K562 (cell line): ENCODE data around the gene ADAMTS14. TPM values are rescaled to one million over a fixed set of nuclear protein-coding genes. Genes with fewer than 3 reads are reported as not detected.

ENCODE experiments used
- ARNT ChIP-seq, 2 experiments: fragments of 450-650 bp; IDR thresholded peaks; 2 replicates each; pipeline ENCODE4 v1.6.1; 2016; ENCODE audit warnings: mild to moderate bottlenecking in 1 of 2
- CBFA2T2 ChIP-seq: fragments of 450-650 bp; conservative IDR thresholded peaks from 2 replicates; pipeline ENCODE4 v1.6.1; 2017; ENCODE audit warnings: mild to moderate bottlenecking
- CBX2 ChIP-seq: fragments of 200-600 bp; sonication (generic); IDR thresholded peaks from one replicate; pipeline ENCODE4 v1.6.1; 2012; ENCODE audit warnings: mild to moderate bottlenecking, low read length, inconsistent platforms; ENCODE audit not compliant: insufficient read depth, poor library complexity, severe bottlenecking
- CREB3 ChIP-seq: fragments of 450-650 bp; conservative IDR thresholded peaks from 2 replicates; pipeline ENCODE4 v1.6.1; 2016; ENCODE audit warnings: missing genetic modification characterization, low read depth, mild to moderate bottlenecking, missing compliant biosample characterization, moderate library complexity
- CTBP1 ChIP-seq: fragments of 450-650 bp; IDR thresholded peaks from 2 replicates; pipeline ENCODE4 v1.6.1; 2016; ENCODE audit warnings: borderline replicate concordance
- DMBX1 ChIP-seq: fragments of 250-450 bp; sonication (Bioruptor Pico); IDR thresholded peaks from 2 replicates; pipeline ENCODE4 v1.8.0; 2022; ENCODE audit warnings: inconsistent platforms, mild to moderate bottlenecking, moderate library complexity, borderline replicate concordance
- DPF2 ChIP-seq: fragments of 450-650 bp; IDR thresholded peaks from 2 replicates; pipeline ENCODE4 v1.6.1; 2016
- ETS1 ChIP-seq: conservative IDR thresholded peaks from 2 replicates; pipeline ENCODE4 v1.6.1; 2011; ENCODE audit warnings: low read depth, mild to moderate bottlenecking, low read length; ENCODE audit not compliant: control insufficient read depth
- GATAD2A ChIP-seq: fragments of 450-650 bp; IDR thresholded peaks from 2 replicates; pipeline ENCODE4 v1.6.1; 2017
- GMEB1 ChIP-seq: fragments of 250-450 bp; sonication (Bioruptor Pico); IDR thresholded peaks from 2 replicates; pipeline ENCODE4 v1.4.0; 2020; ENCODE audit warnings: mild to moderate bottlenecking
- HDAC6 ChIP-seq: IDR thresholded peaks from 2 replicates; pipeline ENCODE4 v1.6.1; 2012; ENCODE audit warnings: low read depth, mild to moderate bottlenecking, control low read depth, inconsistent platforms, low read length, moderate library complexity
- KAT2B ChIP-seq: IDR thresholded peaks from one replicate; pipeline ENCODE4 v1.6.1; 2012; ENCODE audit warnings: low read depth, mild to moderate bottlenecking, control low read depth, inconsistent platforms, low read length, moderate library complexity
- KAT7 ChIP-seq: sonication (generic); formaldehyde crosslinking; IDR thresholded peaks from 2 replicates; pipeline ENCODE4 v1.8.0; 2022; ENCODE audit warnings: missing genetic modification reagents, mild to moderate bottlenecking, borderline replicate concordance
- NFIC ChIP-seq: fragments of 450-650 bp; IDR thresholded peaks from 2 replicates; pipeline ENCODE4 v1.6.1; 2017; ENCODE audit warnings: mild to moderate bottlenecking, inconsistent platforms
- NR4A1 ChIP-seq, 2 experiments: fragments of 250-450 bp in 1 of 2; fragments of 450-650 bp in 1 of 2; sonication (Bioruptor Pico) in 1 of 2; IDR thresholded peaks; 2 replicates each; pipeline versions ENCODE4 v1.4.0 to v1.6.1; 2016 to 2020; ENCODE audit warnings: mild to moderate bottlenecking in 2 of 2, missing compliant biosample characterization in 1 of 2, missing genetic modification characterization in 1 of 2, moderate library complexity in 1 of 2
- PHB ChIP-seq: fragments of 250-450 bp; sonication (Bioruptor Pico); IDR thresholded peaks from 2 replicates; pipeline ENCODE4 v1.5.0; 2021
- PPARD ChIP-seq: fragments of 250-450 bp; sonication (Bioruptor Pico); IDR thresholded peaks from 2 replicates; pipeline ENCODE4 v1.8.0; 2022; ENCODE audit warnings: inconsistent platforms, mild to moderate bottlenecking, moderate library complexity
- SLC30A9 ChIP-seq: fragments of 250-450 bp; sonication (Bioruptor Pico); IDR thresholded peaks from 2 replicates; pipeline ENCODE4 v1.8.0; 2022; ENCODE audit warnings: mild to moderate bottlenecking, moderate library complexity
- SMARCA4 ChIP-seq: fragments of 450-650 bp; IDR thresholded peaks from 2 replicates; pipeline ENCODE4 v1.6.1; 2016
- TCF7 ChIP-seq: sonication (generic); IDR thresholded peaks from 2 replicates; pipeline ENCODE4 v1.6.1; 2016; ENCODE audit warnings: antibody characterized with exemption, borderline replicate concordance
- TCFL5 ChIP-seq: fragments of 250-450 bp; sonication (Bioruptor Pico); conservative IDR thresholded peaks from 2 replicates; pipeline ENCODE4 v1.6.1; 2021; ENCODE audit warnings: mild to moderate bottlenecking, moderate library complexity, matching md5 sums
- ZNF165 ChIP-seq: fragments of 250-450 bp; sonication (Bioruptor Pico); IDR thresholded peaks from 2 replicates; pipeline ENCODE4 v1.4.0; 2020; ENCODE audit warnings: borderline replicate concordance
- ZNF175 ChIP-seq: fragments of 200-800 bp; sonication (Bioruptor generic); IDR thresholded peaks from 2 replicates; pipeline ENCODE4 v1.6.1; 2016; ENCODE audit warnings: low read depth, mild to moderate bottlenecking, missing genetic modification characterization, missing compliant biosample characterization
- ZNF212 ChIP-seq: fragments of 450-650 bp; formaldehyde crosslinking; IDR thresholded peaks from 2 replicates; pipeline ENCODE4 v1.4.0; 2020; ENCODE audit warnings: mild to moderate bottlenecking
- ZNF253 ChIP-seq: fragments of 250-450 bp; sonication (Bioruptor Pico); conservative IDR thresholded peaks from 2 replicates; pipeline ENCODE4 v1.6.1; 2021; ENCODE audit warnings: mild to moderate bottlenecking
- ZNF282 ChIP-seq: sonication (generic); formaldehyde crosslinking; IDR thresholded peaks from 2 replicates; pipeline ENCODE4 v1.8.1; 2023; ENCODE audit warnings: missing genetic modification reagents
- ZNF444 ChIP-seq: fragments of 250-450 bp; sonication (Bioruptor Pico); IDR thresholded peaks from 2 replicates; pipeline ENCODE4 v1.4.0; 2020; ENCODE audit warnings: mild to moderate bottlenecking, moderate library complexity
- ZNF584 ChIP-seq: fragments of 200-800 bp; sonication (Bioruptor generic); IDR thresholded peaks from 2 replicates; pipeline ENCODE4 v1.6.1; 2016; ENCODE audit warnings: low read depth, mild to moderate bottlenecking, missing genetic modification characterization, missing compliant biosample characterization
- polyA plus RNA-seq, 8 experiments: library from polyadenylated mRNA; depleted of rRNA in 4 of 8; stranded (reverse) in 5 of 8; unstranded in 3 of 8; fragments of >200 nt; fragmentation: Nextera tagmentation in 2 of 8; fragmentation: Illumina TruSeq in 1 of 8; extraction: Ambion mirVana in 2 of 8; extraction: Trizol in 1 of 8; gene quantifications; 2 replicates each; pipeline versions ENCODE4 v1.2.1 to v1.2.3, GENCODE V29; 2011 to 2014; ENCODE audit warnings: inconsistent platforms in 1 of 8, missing spikeins in 1 of 8
- total RNA-seq, 7 experiments: library from RNA; depleted of rRNA in 6 of 7; stranded (reverse); fragments of >200 nt in 6 of 7; fragmentation: Illumina TruSeq in 2 of 7; extraction: Trizol in 2 of 7; gene quantifications; 2 replicates each; pipeline versions ENCODE4 v1.2.1 to v1.2.3, GENCODE V29; 2011 to 2021; ENCODE audit warnings: low replicate concordance in 1 of 7

Gene ADAMTS14
- total and polyA plus RNA-seq, 9 of the 15 experiments (the other 6 are each of a cell fraction or from before 2014, with no cell fraction given) = 0.04 to 37.4 (median 15.9) TPM

- TF ChIP-seq NR4A1 (CRISPR knock-in tag; IDR thresholded peaks at IDR 0.05) = no peak
- TF ChIP-seq NR4A1 (tag; IDR thresholded peaks at IDR 0.05) = peak; percentile 46; the same call in 1 of the 2 replicates
- no peak for TF ChIP-seq ZNF253 (CRISPR knock-in tag)
- no peak for TF ChIP-seq ZNF282
- TF ChIP-seq DPF2 = peak; percentile 81
- peak; percentile 68; the same call in 1 of the 2 replicates for TF ChIP-seq GATAD2A
- 0 out of 2 replicates have a peak, but pooled peaks have one; percentile 6 for TF ChIP-seq KAT7 (CRISPR knock-in tag)
- TF ChIP-seq ETS1 = no peak
- TF ChIP-seq CTBP1 = peak; percentile 19; the same call in 1 of the 2 replicates
- no peak for TF ChIP-seq KAT2B
- no peak for TF ChIP-seq NFIC
- no peak for TF ChIP-seq PPARD (CRISPR knock-in tag)
- peak; percentile 34; the same call in 1 of the 2 replicates for TF ChIP-seq TCFL5 (CRISPR knock-in tag)
- TF ChIP-seq SLC30A9 (CRISPR knock-in tag) = no peak
- TF ChIP-seq ZNF212 (CRISPR knock-in tag) = 0 out of 2 replicates have a peak, but pooled peaks have one; percentile 13
- no peak for TF ChIP-seq TCF7
- TF ChIP-seq DMBX1 = peak; percentile 48; the same call in 1 of the 2 replicates
- TF ChIP-seq ZNF165 (CRISPR knock-in tag) = 0 out of 2 replicates have a peak, but pooled peaks have one; percentile 47
- no peak for TF ChIP-seq PHB (CRISPR knock-in tag)
- TF ChIP-seq ZNF175 (CRISPR knock-in tag) = peak; percentile 30; the same call in 1 of the 2 replicates
- no peak for TF ChIP-seq ZNF584 (CRISPR knock-in tag)
- TF ChIP-seq CBFA2T2 = peak; percentile 58
- TF ChIP-seq CBX2 = no peak
- 0 out of 2 replicates have a peak, but pooled peaks have one; percentile 7 for TF ChIP-seq GMEB1 (CRISPR knock-in tag)
- no peak for TF ChIP-seq HDAC6
- TF ChIP-seq ZNF444 (CRISPR knock-in tag) = no peak
- TF ChIP-seq SMARCA4 = peak; percentile 78
- TF ChIP-seq ARNT (IDR thresholded peaks at IDR 0.05) = 0 out of 4 replicates have a peak, but pooled peaks of 1 of the 2 experiments have one; percentile 30
- peak; percentile 59; the same call in 1 of the 2 replicates for TF ChIP-seq CREB3 (tag)
Observed at GRCh38 chr10:70660722-70661121, 11.6 kb upstream of the ADAMTS14 start (continued).
